Measurements from ENCODE around the gene FDXR.

The FDXR gene

DNA sequence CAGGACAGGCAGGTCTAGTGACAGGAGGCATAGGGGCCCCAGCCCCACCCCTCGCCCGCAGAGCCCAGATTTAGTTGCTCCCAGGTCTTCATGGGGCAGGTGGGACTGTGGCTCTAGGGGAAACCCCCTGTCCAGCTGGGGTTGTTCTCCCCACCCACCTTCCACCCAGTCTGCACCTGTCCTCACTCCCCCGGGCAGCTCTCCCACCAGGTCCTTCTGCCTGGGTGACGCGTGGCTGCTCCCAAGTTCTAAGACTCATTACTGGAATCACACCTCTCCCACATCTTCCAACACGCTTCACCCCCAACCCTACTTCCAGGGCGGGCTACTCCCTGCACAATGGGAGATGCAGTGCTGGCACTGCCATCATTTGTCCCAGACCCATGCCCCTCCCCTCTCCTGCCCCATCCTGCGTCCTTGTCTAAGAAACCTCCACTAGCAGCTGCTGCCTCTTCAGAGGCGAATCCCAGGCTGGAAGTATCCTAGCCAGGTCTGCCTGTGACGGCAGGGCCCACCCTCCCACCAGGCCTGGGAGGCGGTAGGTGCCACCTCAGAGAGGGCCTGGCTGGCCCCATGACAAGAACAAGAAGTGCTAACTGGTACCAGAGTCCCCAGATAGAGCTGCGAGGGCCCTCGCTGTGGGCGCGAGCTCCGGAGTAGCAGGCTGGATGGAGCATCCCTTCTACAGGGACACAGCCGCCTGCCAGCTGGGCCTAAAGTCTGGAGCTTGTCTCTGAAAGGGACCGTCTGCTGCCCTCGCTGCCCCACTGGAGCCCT lies 35.9 kb downstream of the FDXR start:
- no peak overlapping the region for H3K4me2 ChIP-seq (ENCODE audit: low read depth, low read length)
- no peak overlapping the region for H3K9ac ChIP-seq (ENCODE audit: low read length)
- TF ChIP-seq EZH2phosphoT487 (IDR thresholded peaks at IDR 0.05; ENCODE audit: low read length) (no peak), EZH2 (optimal IDR thresholded peaks at IDR 0.05; ENCODE audit: low read depth, low read length) (no peak)
- TF ChIP-seq, protein P1, sequence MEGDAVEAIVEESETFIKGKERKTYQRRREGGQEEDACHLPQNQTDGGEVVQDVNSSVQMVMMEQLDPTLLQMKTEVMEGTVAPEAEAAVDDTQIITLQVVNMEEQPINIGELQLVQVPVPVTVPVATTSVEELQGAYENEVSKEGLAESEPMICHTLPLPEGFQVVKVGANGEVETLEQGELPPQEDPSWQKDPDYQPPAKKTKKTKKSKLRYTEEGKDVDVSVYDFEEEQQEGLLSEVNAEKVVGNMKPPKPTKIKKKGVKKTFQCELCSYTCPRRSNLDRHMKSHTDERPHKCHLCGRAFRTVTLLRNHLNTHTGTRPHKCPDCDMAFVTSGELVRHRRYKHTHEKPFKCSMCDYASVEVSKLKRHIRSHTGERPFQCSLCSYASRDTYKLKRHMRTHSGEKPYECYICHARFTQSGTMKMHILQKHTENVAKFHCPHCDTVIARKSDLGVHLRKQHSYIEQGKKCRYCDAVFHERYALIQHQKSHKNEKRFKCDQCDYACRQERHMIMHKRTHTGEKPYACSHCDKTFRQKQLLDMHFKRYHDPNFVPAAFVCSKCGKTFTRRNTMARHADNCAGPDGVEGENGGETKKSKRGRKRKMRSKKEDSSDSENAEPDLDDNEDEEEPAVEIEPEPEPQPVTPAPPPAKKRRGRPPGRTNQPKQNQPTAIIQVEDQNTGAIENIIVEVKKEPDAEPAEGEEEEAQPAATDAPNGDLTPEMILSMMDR (IDR thresholded peaks at IDR 0.05; ENCODE audit: low read length), result no peak
- no peaks in the 10 kb centered on the region for H3K4me1 ChIP-seq (ENCODE audit: low read length)
- no peak overlapping the region for H3K4me3 ChIP-seq (ENCODE audit: low read length)
- H3K9me3 ChIP-seq (replicated peaks; ENCODE audit: insufficient read depth, low read length), result no peaks in the 10 kb centered on the region
- H4K20me1 ChIP-seq (ENCODE audit: insufficient read depth, low read length), result no peaks in the 10 kb centered on the region
- H3F3A ChIP-seq (ENCODE audit: insufficient read depth, low read length), result no peaks in the 10 kb centered on the region
- H3K27ac ChIP-seq (ENCODE audit: low read length), result no peak overlapping the region
- no peaks in the 10 kb centered on the region for H3K79me2 ChIP-seq (ENCODE audit: low read length)
- DNase-seq, result no peak
- H3K36me3 ChIP-seq (replicated peaks; ENCODE audit: insufficient read depth, low read length), result no peaks in the 10 kb centered on the region
- H3K27me3 ChIP-seq (replicated peaks; ENCODE audit: insufficient read depth, low read length), result no peaks in the 10 kb centered on the region
- H3K9me2 ChIP-seq (replicated peaks; ENCODE audit: insufficient read depth, low read length), result no peaks in the 10 kb centered on the region
- no peak overlapping the region for H2AFZ ChIP-seq (ENCODE audit: low read length)

DNA sequence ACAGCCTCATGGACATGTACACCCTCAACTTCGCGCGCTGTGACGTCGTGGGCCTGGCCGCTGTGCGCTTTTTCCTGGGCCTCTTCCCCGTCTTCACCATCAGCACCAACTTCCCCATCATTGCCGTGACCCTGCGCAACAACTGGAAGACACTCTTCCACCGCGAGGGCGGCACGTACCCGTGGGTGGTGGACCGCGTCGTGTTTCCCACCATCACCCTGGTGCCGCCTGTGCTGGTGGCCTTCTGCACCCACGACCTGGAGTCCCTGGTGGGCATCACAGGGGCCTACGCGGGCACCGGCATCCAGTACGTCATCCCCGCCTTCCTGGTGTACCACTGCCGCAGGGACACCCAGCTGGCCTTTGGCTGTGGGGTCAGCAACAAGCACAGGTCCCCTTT lies 36.6 kb downstream of the FDXR start:
- H3K4me1 ChIP-seq (ENCODE audit: low read length), result no peaks in the 10 kb centered on the region
- TF ChIP-seq, protein P1 (IDR thresholded peaks at IDR 0.05; ENCODE audit: low read length), result no peak
- TF ChIP-seq EZH2 (optimal IDR thresholded peaks at IDR 0.05; ENCODE audit: low read depth, low read length), result no peak
- TF ChIP-seq EZH2phosphoT487 (IDR thresholded peaks at IDR 0.05; ENCODE audit: low read length), result no peak
- no peaks in the 10 kb centered on the region for H3K36me3 ChIP-seq (replicated peaks; ENCODE audit: insufficient read depth, low read length)
- H2AFZ ChIP-seq (ENCODE audit: low read length), result no peak overlapping the region
- H3K79me2 ChIP-seq (ENCODE audit: low read length), result no peaks in the 10 kb centered on the region
- no peak overlapping the region for H3K9ac ChIP-seq (ENCODE audit: low read length)
- no peak for DNase-seq
- no peaks in the 10 kb centered on the region for H3F3A ChIP-seq (ENCODE audit: insufficient read depth, low read length)
- no peak overlapping the region for H3K27ac ChIP-seq (ENCODE audit: low read length)
- H3K9me2 ChIP-seq (replicated peaks; ENCODE audit: insufficient read depth, low read length), result no peaks in the 10 kb centered on the region
- H4K20me1 ChIP-seq (ENCODE audit: insufficient read depth, low read length), result no peaks in the 10 kb centered on the region
- H3K9me3 ChIP-seq (replicated peaks; ENCODE audit: insufficient read depth, low read length), result no peaks in the 10 kb centered on the region
- H3K27me3 ChIP-seq (replicated peaks; ENCODE audit: insufficient read depth, low read length), result no peaks in the 10 kb centered on the region
- H3K4me2 ChIP-seq (ENCODE audit: low read depth, low read length), result no peak overlapping the region
- H3K4me3 ChIP-seq (ENCODE audit: low read length), result no peak overlapping the region

DNA sequence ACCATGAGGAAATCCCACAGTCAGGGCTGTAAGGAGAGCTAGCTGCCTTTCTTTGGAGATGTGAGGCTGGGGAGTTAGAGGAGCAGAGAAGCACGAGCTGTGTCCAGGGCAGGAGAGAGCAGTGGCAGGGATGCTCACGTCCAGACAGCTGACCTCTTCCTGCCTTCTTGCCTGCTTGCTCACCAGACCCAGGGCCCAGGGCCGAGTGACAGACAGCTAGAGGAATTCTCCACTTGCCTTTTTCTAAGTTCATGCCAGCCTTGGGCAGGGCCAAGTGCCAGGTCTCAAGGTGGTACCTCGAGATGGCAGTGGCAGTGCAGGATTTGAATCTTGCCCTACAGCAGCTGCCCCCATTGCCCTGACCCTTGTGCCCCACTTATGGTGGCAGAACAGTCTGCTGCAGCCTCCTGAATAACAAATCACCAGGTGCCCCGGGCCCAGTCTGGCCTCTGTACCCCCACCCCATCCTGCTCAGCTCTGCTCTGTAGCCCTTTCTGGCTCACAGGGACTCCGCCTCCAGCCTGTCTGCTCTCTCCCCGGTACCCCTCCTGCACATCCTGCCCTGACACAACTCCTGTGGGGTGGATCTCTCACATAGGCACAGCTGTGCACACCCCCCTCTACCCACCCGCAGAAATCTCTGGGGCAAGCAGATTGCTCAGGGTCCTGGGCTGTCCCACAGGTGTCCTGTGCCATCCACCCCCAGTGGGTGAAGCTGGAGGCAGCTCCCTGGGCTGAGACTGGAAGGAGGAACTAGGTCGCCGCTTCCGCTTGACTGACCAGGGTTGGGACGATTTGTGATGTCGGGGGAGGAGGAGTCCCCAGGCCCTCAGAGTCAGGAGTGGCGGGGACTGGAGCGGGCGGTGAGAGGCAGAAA lies 39.1 kb downstream of the FDXR start:
- Histone ChIP-seq H3K9me3 (replicated peaks; ENCODE audit: insufficient read depth, low read length) (no peaks in the 10 kb centered on the region), H2AFZ (ENCODE audit: low read length) (no peak overlapping the region), H4K20me1 (ENCODE audit: insufficient read depth, low read length) (no peaks in the 10 kb centered on the region), H3K4me3 (ENCODE audit: low read length) (no peak overlapping the region), H3K9me2 (replicated peaks; ENCODE audit: insufficient read depth, low read length) (no peaks in the 10 kb centered on the region), H3K79me2 (ENCODE audit: low read length) (no peaks in the 10 kb centered on the region), H3K9ac (ENCODE audit: low read length) (no peak overlapping the region), H3K27me3 (replicated peaks; ENCODE audit: insufficient read depth, low read length) (no peaks in the 10 kb centered on the region), H3K27ac (ENCODE audit: low read length) (no peak overlapping the region), H3K36me3 (replicated peaks; ENCODE audit: insufficient read depth, low read length) (no peaks in the 10 kb centered on the region), H3F3A (ENCODE audit: insufficient read depth, low read length) (no peaks in the 10 kb centered on the region), H3K4me2 (ENCODE audit: low read depth, low read length) (no peak overlapping the region), H3K4me1 (ENCODE audit: low read length) (no peaks in the 10 kb centered on the region)
- no peak for DNase-seq
- no peak for TF ChIP-seq EZH2 (optimal IDR thresholded peaks at IDR 0.05; ENCODE audit: low read depth, low read length)
- TF ChIP-seq, protein P1 (IDR thresholded peaks at IDR 0.05; ENCODE audit: low read length), result no peak
- no peak for TF ChIP-seq EZH2phosphoT487 (IDR thresholded peaks at IDR 0.05; ENCODE audit: low read length)

All from MM.1S (cell line).